H1 (cell line): Measurements from ENCODE around the gene GNG11.

Source experiments
- EGR1 ChIP-seq: IDR thresholded peaks from 2 replicates; pipeline ENCODE4 v1.6.1; 2011; ENCODE audit warnings: low read depth, low read length, borderline replicate concordance
- POLR2A ChIP-seq, 2 experiments: IDR thresholded peaks; 1 replicate in 1 of 2; 2 replicates in 1 of 2; pipeline ENCODE4 v1.6.1; 2011; ENCODE audit warnings: low read depth in 2 of 2, low read length in 2 of 2, mild to moderate bottlenecking in 2 of 2; ENCODE audit errors: control extremely low read depth in 1 of 2
- RAD21 ChIP-seq, 2 experiments: IDR thresholded peaks in 1 of 2; conservative IDR thresholded peaks in 1 of 2; 2 replicates each; pipeline ENCODE4 v1.6.1; 2011; ENCODE audit warnings: low read depth in 2 of 2, low read length in 2 of 2, improper control_type of control experiment in 1 of 2, inconsistent platforms in 1 of 2, mild to moderate bottlenecking in 1 of 2, moderate library complexity in 1 of 2
- TAF1 ChIP-seq: IDR thresholded peaks from 2 replicates; pipeline ENCODE4 v1.6.1; 2011; ENCODE audit warnings: mild to moderate bottlenecking, low read depth, low read length
- TF ChIP-seq, protein P1 (sequence below), 3 experiments: IDR thresholded peaks; 1 replicate in 2 of 3; 2 replicates in 1 of 3; pipeline versions ENCODE4 v1.5.1 to v1.6.1; 2011; ENCODE audit warnings: low read length in 3 of 3, mild to moderate bottlenecking in 3 of 3, inconsistent platforms in 2 of 3, low read depth in 1 of 3, moderate library complexity in 1 of 3; ENCODE audit not compliant: insufficient read depth in 1 of 3; ENCODE audit errors: control extremely low read depth in 1 of 3
- TF ChIP-seq, protein P2 (sequence below): IDR thresholded peaks from 2 replicates; pipeline ENCODE4 v1.6.1; 2012; ENCODE audit warnings: inconsistent platforms

- TF ChIP-seq, protein P1, sequence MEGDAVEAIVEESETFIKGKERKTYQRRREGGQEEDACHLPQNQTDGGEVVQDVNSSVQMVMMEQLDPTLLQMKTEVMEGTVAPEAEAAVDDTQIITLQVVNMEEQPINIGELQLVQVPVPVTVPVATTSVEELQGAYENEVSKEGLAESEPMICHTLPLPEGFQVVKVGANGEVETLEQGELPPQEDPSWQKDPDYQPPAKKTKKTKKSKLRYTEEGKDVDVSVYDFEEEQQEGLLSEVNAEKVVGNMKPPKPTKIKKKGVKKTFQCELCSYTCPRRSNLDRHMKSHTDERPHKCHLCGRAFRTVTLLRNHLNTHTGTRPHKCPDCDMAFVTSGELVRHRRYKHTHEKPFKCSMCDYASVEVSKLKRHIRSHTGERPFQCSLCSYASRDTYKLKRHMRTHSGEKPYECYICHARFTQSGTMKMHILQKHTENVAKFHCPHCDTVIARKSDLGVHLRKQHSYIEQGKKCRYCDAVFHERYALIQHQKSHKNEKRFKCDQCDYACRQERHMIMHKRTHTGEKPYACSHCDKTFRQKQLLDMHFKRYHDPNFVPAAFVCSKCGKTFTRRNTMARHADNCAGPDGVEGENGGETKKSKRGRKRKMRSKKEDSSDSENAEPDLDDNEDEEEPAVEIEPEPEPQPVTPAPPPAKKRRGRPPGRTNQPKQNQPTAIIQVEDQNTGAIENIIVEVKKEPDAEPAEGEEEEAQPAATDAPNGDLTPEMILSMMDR (IDR thresholded peaks at IDR 0.05; ENCODE audit: control extremely low read depth in 1 of 3, insufficient read depth in 1 of 3, low read depth in 1 of 3, low read length in 3 of 3), result no peak
- TF ChIP-seq POLR2A (IDR thresholded peaks at IDR 0.05; ENCODE audit: control extremely low read depth in 1 of 2, low read depth in 2 of 2, low read length in 2 of 2) (no peak), TAF1 (no peak), RAD21 (IDR thresholded peaks at IDR 0.05 in 1 of 2, conservative IDR thresholded peaks at IDR 0.05 in 1 of 2; ENCODE audit: low read depth in 2 of 2, low read length in 2 of 2) (no peak), EGR1 (no peak)
- TF ChIP-seq, protein P2, sequence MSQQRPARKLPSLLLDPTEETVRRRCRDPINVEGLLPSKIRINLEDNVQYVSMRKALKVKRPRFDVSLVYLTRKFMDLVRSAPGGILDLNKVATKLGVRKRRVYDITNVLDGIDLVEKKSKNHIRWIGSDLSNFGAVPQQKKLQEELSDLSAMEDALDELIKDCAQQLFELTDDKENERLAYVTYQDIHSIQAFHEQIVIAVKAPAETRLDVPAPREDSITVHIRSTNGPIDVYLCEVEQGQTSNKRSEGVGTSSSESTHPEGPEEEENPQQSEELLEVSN, result no peak
Observed at GRCh38 chr7:93883917-93884345, 37.6 kb upstream of the GNG11 start.
